ENCODE data around the gene BAIAP2. TPM values are rescaled to one million over a fixed set of nuclear protein-coding genes. Genes with fewer than 3 reads are reported as not detected.
"Not testable (repeated sequence)": the region's sequence is repeated elsewhere in the genome, so short reads cannot be mapped to it uniquely, and the experiment has no call there.

BAIAP2 gene
- total and polyA plus RNA-seq, 2 of the 13 experiments (the other 11 are each of a cell fraction or from before 2014, with no cell fraction given), result 22.5 to 24.0 TPM

GRCh38 chr17:81143717-81144422 is 108.9 kb downstream of the BAIAP2 start (continued):
- TF ChIP-seq ZIK1 (CRISPR knock-in tag; IDR thresholded peaks at IDR 0.05; ENCODE audit: borderline replicate concordance, low read depth) (no peak), ZNF598 (CRISPR knock-in tag; IDR thresholded peaks at IDR 0.05; ENCODE audit: borderline replicate concordance) (no peak), SATB2 (CRISPR knock-in tag; IDR thresholded peaks at IDR 0.05) (no peak), SKI (IDR thresholded peaks at IDR 0.05; ENCODE audit: partially characterized antibody) (no peak), ZNF589 (CRISPR knock-in tag; conservative IDR thresholded peaks at IDR 0.05) (no peak)
- TF ChIP-seq, protein P1, sequence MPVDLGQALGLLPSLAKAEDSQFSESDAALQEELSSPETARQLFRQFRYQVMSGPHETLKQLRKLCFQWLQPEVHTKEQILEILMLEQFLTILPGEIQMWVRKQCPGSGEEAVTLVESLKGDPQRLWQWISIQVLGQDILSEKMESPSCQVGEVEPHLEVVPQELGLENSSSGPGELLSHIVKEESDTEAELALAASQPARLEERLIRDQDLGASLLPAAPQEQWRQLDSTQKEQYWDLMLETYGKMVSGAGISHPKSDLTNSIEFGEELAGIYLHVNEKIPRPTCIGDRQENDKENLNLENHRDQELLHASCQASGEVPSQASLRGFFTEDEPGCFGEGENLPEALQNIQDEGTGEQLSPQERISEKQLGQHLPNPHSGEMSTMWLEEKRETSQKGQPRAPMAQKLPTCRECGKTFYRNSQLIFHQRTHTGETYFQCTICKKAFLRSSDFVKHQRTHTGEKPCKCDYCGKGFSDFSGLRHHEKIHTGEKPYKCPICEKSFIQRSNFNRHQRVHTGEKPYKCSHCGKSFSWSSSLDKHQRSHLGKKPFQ (CRISPR knock-in tag; IDR thresholded peaks at IDR 0.05; ENCODE audit: insufficient replicate concordance), result peak; percentile 97

DNA sequence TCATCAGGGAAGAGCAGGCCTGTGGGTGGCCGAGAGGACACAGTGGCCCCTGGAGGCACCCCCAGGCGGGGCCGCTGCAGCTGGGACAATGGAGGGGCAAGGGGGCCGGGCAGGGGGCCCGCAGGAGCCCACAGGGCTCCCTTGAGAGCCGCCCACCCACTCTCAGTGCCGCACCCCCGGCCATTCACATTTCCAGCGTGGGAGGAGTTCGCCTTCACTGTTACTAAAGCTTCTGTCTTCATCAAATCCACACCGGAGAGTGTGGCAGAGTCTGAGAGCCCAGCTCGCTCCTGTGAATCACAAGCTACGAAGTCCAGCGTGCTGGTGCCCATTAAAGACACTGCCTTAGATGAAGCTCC is 109.5 kb downstream of the BAIAP2 start:
- ATAC-seq, result no peak
- H3K27ac ChIP-seq (ENCODE audit: extremely low read length, insufficient read depth, low read length), result no peak overlapping the region
- no peak overlapping the region for H2AFZ ChIP-seq (ENCODE audit: low read length)
- no peaks in the 10 kb centered on the region for H3K36me3 ChIP-seq (replicated peaks in 1 of 2; ENCODE audit: control insufficient read depth in 1 of 2, insufficient read depth in 2 of 2, low read length in 2 of 2)
- WGBS (ENCODE audit: low lambda C conversion rate), result 75% methylated on average over 14 of the region's 14 CpGs
- no peak for FAIRE-seq
- intact Hi-C loops (cut with micrococcal nuclease; ENCODE audit: unreplicated experiment), result loop anchor here (5.0 kb wide), 2 partner anchors 58 to 78 kb away; partner anchors contain the start of gene CEP131
- no peaks in the 10 kb centered on the region for H3K9me3 ChIP-seq (ENCODE audit: low read length)
- no peak for TF ChIP-seq ZBTB1 (CRISPR knock-in tag; IDR thresholded peaks at IDR 0.05; ENCODE audit: borderline replicate concordance)
- TF ChIP-seq SIX4 (CRISPR knock-in tag; IDR thresholded peaks at IDR 0.05), result no peak
- TF ChIP-seq STAG1 (CRISPR knock-in tag; IDR thresholded peaks at IDR 0.05), result no peak
- TF ChIP-seq PAF1 (CRISPR knock-in tag; IDR thresholded peaks at IDR 0.05), result no peak
- TF ChIP-seq SRF (IDR thresholded peaks at IDR 0.05; ENCODE audit: low read depth, low read length), result no peak
- CTCF ChIA-PET (ENCODE audit: low intra/inter-chr PET ratio, low total read pairs), result interaction anchor here (1.7 to 2.1 kb wide), 2 partner anchors 45 to 97 kb away, joined by 5 to 6 read pairs; no protein-coding TSS in a partner anchor
- H3K4me1 ChIP-seq (ENCODE audit: insufficient read depth, low read length), result peaks cover 31% of the 10 kb centered on the region
- no peak overlapping the region for H3K9ac ChIP-seq (ENCODE audit: insufficient read depth, low read depth, low read length)
- H3K4me3 ChIP-seq (replicated peaks in 1 of 3; ENCODE audit: insufficient read depth in 1 of 3, low read depth in 2 of 3, low read length in 3 of 3), result no peak overlapping the region; a peak in 1 of 6 replicates
- no peaks in the 10 kb centered on the region for H3K79me2 ChIP-seq (ENCODE audit: insufficient read depth, low read length)
- DNase-seq (ENCODE audit: low spot score), result no peak
- H4K20me1 ChIP-seq (ENCODE audit: insufficient read depth, low read length), result no peaks in the 10 kb centered on the region
- POLR2A ChIA-PET, result interaction anchor here (1.4 kb wide), 1 partner anchor 79 kb away, joined by 4 read pairs; the partner anchor contains the start of gene CEP131
- no peaks in the 10 kb centered on the region for H3K27me3 ChIP-seq (ENCODE audit: control insufficient read depth in 1 of 2, insufficient read depth in 2 of 2, low read length in 2 of 2)
- no TSS peak for BruUV-seq (replicated peaks)
- H3K4me2 ChIP-seq (ENCODE audit: low read depth, low read length), result no peak overlapping the region
- in situ Hi-C loops (cut with HindIII; ENCODE audit: extremely low pct_ligation_motif_present, low pct_unique_long_range_greater_than_20kb), result loop anchor here (5.0 kb wide), 2 partner anchors 48 to 83 kb away; no protein-coding TSS in a partner anchor

- not testable (repeated sequence) for FAIRE-seq
Observed at GRCh38 chr17:81146208-81146607, 111.3 kb downstream of the BAIAP2 start.

More at GRCh38 chr17:81146208-81146607, 111.3 kb downstream of the BAIAP2 start:
- DNase-seq (ENCODE audit: low spot score); BruUV-seq (replicated peaks); H3K9ac ChIP-seq (ENCODE audit: insufficient read depth, low read depth, low read length); in situ Hi-C loops (cut with HindIII; ENCODE audit: extremely low pct_ligation_motif_present, low pct_unique_long_range_greater_than_20kb); H3K27ac ChIP-seq (ENCODE audit: extremely low read length, insufficient read depth, low read length); ATAC-seq; H3K79me2 ChIP-seq (ENCODE audit: insufficient read depth, low read length); H3K36me3 ChIP-seq (replicated peaks in 1 of 2; ENCODE audit: control insufficient read depth in 1 of 2, insufficient read depth in 2 of 2, low read length in 2 of 2); H4K20me1 ChIP-seq (ENCODE audit: insufficient read depth, low read length); H2AFZ ChIP-seq (ENCODE audit: low read length); H3K4me3 ChIP-seq (replicated peaks in 1 of 3; ENCODE audit: insufficient read depth in 1 of 3, low read depth in 2 of 3, low read length in 3 of 3); intact Hi-C loops (cut with micrococcal nuclease; ENCODE audit: unreplicated experiment); H3K4me2 ChIP-seq (ENCODE audit: low read depth, low read length); H3K27me3 ChIP-seq (ENCODE audit: control insufficient read depth in 1 of 2, insufficient read depth in 2 of 2, low read length in 2 of 2); H3K9me3 ChIP-seq (ENCODE audit: low read length): not testable (repeated sequence)
- peaks cover 31% of the 10 kb centered on the region for H3K4me1 ChIP-seq (ENCODE audit: insufficient read depth, low read length)
- POLR2A ChIA-PET, result interaction anchor here (1.3 kb wide), 1 partner anchor 19 kb away, joined by 3 read pairs; the partner anchor contains the start of genes AATK and PVALEF
- CTCF ChIA-PET (ENCODE audit: low intra/inter-chr PET ratio, low total read pairs), result interaction anchor here (1.7 kb wide), 1 partner anchor 95 kb away, joined by 6 read pairs; no protein-coding TSS in a partner anchor
- WGBS (ENCODE audit: low lambda C conversion rate), result 87% methylated on average over 10 of the region's 10 CpGs
